Common myeloid progenitor, CD34-positive (primary cell): ENCODE results near the gene GNB1L. TPM values are rescaled to one million over a fixed set of nuclear protein-coding genes. Genes with fewer than 3 reads are reported as not detected.
A peak's percentile ranks its signal among the peaks of the same experiment; 100 is the strongest.

Source experiments
- CTCF ChIA-PET: fragments of 350-600 bp; sonication (Branson Sonifier 250); formaldehyde crosslinking; loops from one replicate; lab custom pipeline; 2021; ENCODE audit warnings: antibody characterized with exemption; lab: Charles Lee
- POLR2A ChIA-PET: fragments of 350-600 bp; sonication (Branson Sonifier 250); formaldehyde crosslinking; loops from one replicate; lab custom pipeline; 2021; ENCODE audit warnings: antibody characterized with exemption; lab: Charles Lee
- DNase-seq, 3 donors: peaks; one replicate each; pipeline versions ENCODE4 v3.0.0 to v3.0.0-alpha.2; 2013
- H3K27ac ChIP-seq, 2 experiments: 1 replicate in 1 of 2; 2 replicates in 1 of 2; pipeline ENCODE4 v1.7.0; 2013; ENCODE audit warnings: inconsistent platforms in 2 of 2, low read length in 2 of 2, mild to moderate bottlenecking in 2 of 2, low read depth in 1 of 2, moderate library complexity in 1 of 2; ENCODE audit not compliant: severe bottlenecking in 2 of 2, insufficient read depth in 1 of 2, poor library complexity in 1 of 2
- H3K27me3 ChIP-seq, 5 experiments: replicated peaks in 2 of 5; 1 replicate in 3 of 5; 2 replicates in 2 of 5; pipeline versions ENCODE4 v1.6.1 to v1.7.0; 2013; ENCODE audit warnings: low read length in 4 of 5, mild to moderate bottlenecking in 2 of 5, moderate library complexity in 2 of 5, inconsistent platforms in 1 of 5; ENCODE audit not compliant: insufficient read depth in 5 of 5, control insufficient read depth in 4 of 5
- H3K36me3 ChIP-seq, 4 experiments: 1 replicate in 2 of 4; 2 replicates in 2 of 4; pipeline versions ENCODE4 v1.6.1 to v1.7.0; 2013; ENCODE audit warnings: low read length in 3 of 4, control low read depth in 1 of 4, mild to moderate bottlenecking in 1 of 4; ENCODE audit not compliant: control insufficient read depth in 4 of 4, insufficient read depth in 4 of 4
- H3K4me1 ChIP-seq, 4 experiments: 1 replicate in 3 of 4; 2 replicates in 1 of 4; pipeline versions ENCODE4 v1.6.1 to v1.7.1; 2013; ENCODE audit warnings: low read length in 3 of 4, mild to moderate bottlenecking in 3 of 4, control low read depth in 1 of 4, inconsistent platforms in 1 of 4, moderate library complexity in 1 of 4; ENCODE audit not compliant: control insufficient read depth in 4 of 4, insufficient read depth in 4 of 4; ENCODE audit errors: control extremely low read depth in 1 of 4
- H3K4me3 ChIP-seq, 7 experiments: 1 replicate in 4 of 7; 2 replicates in 3 of 7; pipeline versions ENCODE4 v1.5.1 to v1.7.0; 2013; ENCODE audit warnings: mild to moderate bottlenecking in 7 of 7, low read length in 6 of 7, moderate library complexity in 6 of 7, inconsistent platforms in 2 of 7, low read depth in 2 of 7, control low read depth in 1 of 7; ENCODE audit not compliant: insufficient read depth in 4 of 7, control insufficient read depth in 1 of 7; ENCODE audit errors: extremely low read depth in 1 of 7
- H3K9me3 ChIP-seq, 5 experiments: 1 replicate in 4 of 5; 2 replicates in 1 of 5; pipeline versions ENCODE4 v1.6.1 to v1.7.1; 2013; ENCODE audit warnings: low read length in 4 of 5, mild to moderate bottlenecking in 2 of 5, inconsistent platforms in 1 of 5, low read depth in 1 of 5, moderate library complexity in 1 of 5; ENCODE audit not compliant: control insufficient read depth in 4 of 5, insufficient read depth in 2 of 5; ENCODE audit errors: control extremely low read depth in 1 of 5
- WGBS: methylation state at CpG from one replicate; pipeline ENCODE4 v1.1.5; 2013; ENCODE audit not compliant: insufficient coverage; 5-methylcytosine and 5-hydroxymethylcytosine counted together
- polyA plus RNA-seq: library from polyadenylated mRNA; unstranded; fragments of 120-200 nt; gene quantifications from one replicate; pipeline ENCODE4 v1.2.1, GENCODE V29; 2013

GNB1L gene, protein sequence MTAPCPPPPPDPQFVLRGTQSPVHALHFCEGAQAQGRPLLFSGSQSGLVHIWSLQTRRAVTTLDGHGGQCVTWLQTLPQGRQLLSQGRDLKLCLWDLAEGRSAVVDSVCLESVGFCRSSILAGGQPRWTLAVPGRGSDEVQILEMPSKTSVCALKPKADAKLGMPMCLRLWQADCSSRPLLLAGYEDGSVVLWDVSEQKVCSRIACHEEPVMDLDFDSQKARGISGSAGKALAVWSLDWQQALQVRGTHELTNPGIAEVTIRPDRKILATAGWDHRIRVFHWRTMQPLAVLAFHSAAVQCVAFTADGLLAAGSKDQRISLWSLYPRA
- 4.7 TPM for polyA plus RNA-seq

DNA sequence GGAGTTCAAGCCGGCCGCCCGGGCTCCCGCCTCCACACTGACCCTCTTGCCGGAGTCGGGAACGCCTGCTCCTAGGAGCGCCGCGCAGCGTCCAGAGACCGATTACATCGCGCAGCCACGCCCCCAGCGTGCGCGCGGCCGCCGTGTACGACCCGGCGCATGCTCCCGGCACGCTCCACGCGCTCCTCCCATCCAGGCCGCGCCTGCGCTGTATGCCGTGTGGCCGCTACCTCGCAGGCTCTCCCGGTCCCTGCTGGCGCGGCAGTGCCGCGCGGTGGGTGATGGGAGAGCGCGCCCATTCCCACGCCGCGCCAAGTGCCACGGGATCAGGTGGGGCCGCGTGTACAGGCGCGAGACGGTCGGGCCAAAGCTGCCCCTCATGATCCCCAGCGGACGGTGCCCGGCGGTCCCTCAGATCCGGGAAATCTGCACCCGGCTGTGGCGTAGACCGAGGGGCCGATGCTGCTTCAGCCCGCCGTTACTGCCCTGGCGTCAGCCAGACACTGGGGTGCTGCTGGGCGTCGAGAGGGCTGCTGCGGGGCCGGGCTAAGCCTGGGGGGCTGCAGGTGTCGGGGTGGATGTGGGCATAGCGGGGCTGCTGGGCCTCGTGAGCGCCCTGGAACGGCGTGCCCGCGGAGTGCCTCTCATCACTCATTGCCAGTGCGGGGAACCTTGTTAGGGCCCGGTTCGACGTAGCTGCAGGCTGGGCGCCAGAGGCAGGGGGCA lies at the start of gene GNB1L, which contains the start of gene RTL10:
TSS of gene GNB1L (minus strand) at position 97 of the 726 bp plus-strand sequence. CDS start 33,519 bp downstream, outside the sequence.
TSS of gene RTL10 (minus strand) at position 97 of the 726 bp plus-strand sequence. CDS start 2,613 bp downstream, outside the sequence.
- CTCF ChIA-PET: interaction anchor here (1.3 to 3.4 kb wide), 5 partner anchors 10 to 125 kb away, joined by 3 to 13 read pairs (median 9); no protein-coding TSS in a partner anchor
- peak; percentile 94 to 96 (median 95) for DNase-seq
- H3K4me1 ChIP-seq: peaks cover 0 to 36% (median 31%) of the 10 kb centered on the region in 4 experiments

DNA sequence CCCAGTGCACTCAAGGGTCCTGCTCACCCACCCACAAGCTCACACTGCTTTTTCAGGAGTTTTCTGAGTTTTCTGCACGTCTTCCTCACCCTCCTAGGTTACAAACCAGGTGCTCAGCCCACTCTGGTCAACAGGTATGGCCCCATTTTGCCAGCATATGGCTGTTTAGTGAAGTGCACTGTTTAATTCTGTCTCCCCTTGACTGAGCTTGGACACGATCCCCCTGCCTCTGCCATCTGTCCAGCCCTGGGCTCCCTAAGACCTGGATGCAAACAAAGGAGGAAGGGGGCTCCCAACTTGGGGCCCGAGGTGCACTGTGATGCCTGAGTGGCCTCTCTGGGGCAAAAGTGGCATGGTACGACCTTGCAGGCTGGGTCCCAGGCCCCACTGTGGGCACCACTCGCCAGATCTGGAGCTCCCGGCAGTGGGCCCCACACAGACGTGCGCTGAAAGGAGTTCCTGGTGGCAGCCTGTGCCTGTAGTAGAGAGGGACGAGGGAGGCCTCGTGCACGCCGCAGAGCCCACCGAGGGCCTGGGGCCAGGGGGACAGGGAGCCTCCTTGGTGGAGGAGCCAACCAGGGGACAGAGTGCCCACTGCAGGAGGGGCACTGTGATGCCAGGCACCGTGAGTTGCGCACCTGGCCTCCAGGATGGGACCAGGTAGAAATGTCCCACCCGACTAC lies 49.6 kb upstream of the GNB1L start:
- 91% methylated on average over 16 of the region's 16 CpGs for WGBS
- ChIA-PET CTCF (interaction anchor here (0.7 to 2.5 kb wide), 7 partner anchors 8 to 174 kb away, joined by 3 to 15 read pairs (median 4); no protein-coding TSS in a partner anchor), POLR2A (no interaction called here)
- DNase-seq: no peak
- peaks cover 0 to 21% (median 5%) of the 10 kb centered on the region in 4 experiments for H3K36me3 ChIP-seq
- no peaks in the 10 kb centered on the region for H3K9me3 ChIP-seq
- no peak overlapping the region for H3K27ac ChIP-seq
- H3K27me3 ChIP-seq: no peaks in the 10 kb centered on the region
- no peaks in the 10 kb centered on the region for H3K4me1 ChIP-seq
- H3K4me3 ChIP-seq: no peak overlapping the region

More for the DNA sequence above, at the start of gene GNB1L, which contains the start of gene RTL10:
- Histone ChIP-seq H3K27me3 (no peaks in the 10 kb centered on the region), H3K4me3 (peak within 1 kb of the TSS; percentile 86 to 97 (median 92)), H3K9me3 (no peaks in the 10 kb centered on the region), H3K27ac (peak within 1 kb of the TSS; percentile 72 to 92), H3K36me3 (peaks cover 2 to 30% (median 20%) of the 10 kb centered on the region in 4 experiments)
- POLR2A ChIA-PET: interaction anchor here (1.0 to 1.8 kb wide), 4 partner anchors 12 to 37 kb away, joined by 3 to 10 read pairs (median 5); no protein-coding TSS in a partner anchor
- WGBS: under 1% methylated on average over 57 of the region's 81 CpGs

DNA sequence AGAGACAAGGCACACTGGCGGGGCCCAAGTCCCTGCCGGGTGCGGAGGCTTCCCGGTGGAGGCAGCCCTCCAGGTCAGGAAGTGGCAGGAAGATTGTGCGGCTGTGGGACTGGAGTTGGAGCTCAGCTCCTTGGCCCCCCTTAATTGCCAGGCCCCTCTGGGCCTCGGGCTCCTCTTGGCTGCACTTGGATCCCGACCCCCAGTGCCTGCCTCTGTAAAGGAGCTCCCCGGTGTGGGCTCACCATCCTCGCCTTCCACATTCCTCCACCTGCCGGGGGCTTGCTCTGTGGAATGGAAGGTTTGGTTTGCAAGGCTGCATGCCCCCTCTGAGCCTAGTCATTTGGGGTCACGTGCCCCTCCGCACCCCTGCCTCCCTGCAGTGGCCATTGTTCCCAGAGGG lies 48.8 kb upstream of the GNB1L start:
- H3K9me3 ChIP-seq: no peaks in the 10 kb centered on the region
- no peak overlapping the region for H3K27ac ChIP-seq
- no peak for DNase-seq
- ChIA-PET POLR2A (interaction anchor here (0.9 kb wide), 1 partner anchor 173 kb away, joined by 3 read pairs; no protein-coding TSS in a partner anchor), CTCF (interaction anchor here (1.2 to 2.5 kb wide), 4 partner anchors 9 to 173 kb away, joined by 3 to 15 read pairs (median 7); no protein-coding TSS in a partner anchor)
- H3K4me3 ChIP-seq: no peak overlapping the region
- no peaks in the 10 kb centered on the region for H3K4me1 ChIP-seq
- no peaks in the 10 kb centered on the region for H3K27me3 ChIP-seq
- 95% methylated on average over 8 of the region's 12 CpGs for WGBS
- H3K36me3 ChIP-seq: peaks cover 0 to 21% (median 6%) of the 10 kb centered on the region in 4 experiments

DNA sequence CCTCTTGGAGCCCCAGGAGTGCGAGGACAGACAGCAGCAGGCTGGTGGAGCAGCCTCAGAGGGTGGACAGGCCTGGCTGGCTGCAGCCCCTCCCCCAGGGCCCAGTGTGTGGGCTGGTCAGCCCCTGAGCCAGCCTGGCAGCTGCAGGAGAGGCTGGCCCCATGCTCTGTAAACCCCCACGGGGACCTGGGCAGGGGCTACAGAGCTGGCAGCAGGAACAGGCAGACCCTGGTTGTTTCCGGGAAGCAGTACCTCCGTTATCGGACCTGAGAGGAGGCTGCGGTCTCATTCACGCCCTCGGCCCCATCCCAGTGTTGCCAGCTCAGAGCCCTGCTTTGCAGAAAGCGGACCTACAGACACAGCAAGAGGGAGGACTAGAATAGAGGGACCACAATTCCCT lies 48.4 kb upstream of the GNB1L start:
- ChIA-PET CTCF (interaction anchor here (1.2 to 2.5 kb wide), 4 partner anchors 10 to 173 kb away, joined by 3 to 15 read pairs (median 7); no protein-coding TSS in a partner anchor), POLR2A (interaction anchor here (0.9 kb wide), 1 partner anchor 173 kb away, joined by 3 read pairs; no protein-coding TSS in a partner anchor)
- Histone ChIP-seq H3K36me3 (peaks cover 0 to 19% (median 6%) of the 10 kb centered on the region in 4 experiments), H3K4me1 (no peaks in the 10 kb centered on the region), H3K9me3 (no peaks in the 10 kb centered on the region), H3K27ac (no peak overlapping the region), H3K27me3 (no peaks in the 10 kb centered on the region), H3K4me3 (no peak overlapping the region)
- WGBS: 94% methylated on average over 6 of the region's 9 CpGs
- no peak for DNase-seq

DNA sequence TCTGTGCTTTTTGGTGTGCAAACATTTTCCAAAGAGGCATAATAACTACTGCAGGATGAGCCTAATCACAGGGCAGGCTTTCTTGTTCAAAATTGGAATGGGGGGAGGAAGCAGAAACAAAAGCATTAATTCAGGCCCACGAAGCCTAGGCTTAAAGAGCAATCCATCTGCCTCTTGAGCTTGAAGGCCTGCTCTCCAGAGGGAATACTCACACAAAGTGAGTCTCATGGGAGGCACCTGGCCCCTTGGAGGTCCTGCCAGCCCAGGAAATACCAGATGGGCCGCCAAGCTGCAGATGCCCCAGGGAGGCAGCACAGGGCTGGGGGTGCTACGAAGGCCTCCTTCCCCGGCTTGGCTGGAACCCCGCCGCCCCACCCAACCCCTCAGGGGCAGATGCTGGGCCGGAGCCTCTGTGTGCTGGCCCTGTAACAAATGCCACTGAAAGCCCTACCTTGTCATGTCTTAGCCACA lies 47.6 kb upstream of the GNB1L start:
- DNase-seq: no peak
- Histone ChIP-seq H3K27ac (no peak overlapping the region), H3K4me3 (no peak overlapping the region), H3K4me1 (no peaks in the 10 kb centered on the region), H3K9me3 (no peaks in the 10 kb centered on the region), H3K27me3 (no peaks in the 10 kb centered on the region), H3K36me3 (peaks cover 0 to 23% (median 8%) of the 10 kb centered on the region in 4 experiments)
- POLR2A ChIA-PET: interaction anchor here (0.9 kb wide), 1 partner anchor 172 kb away, joined by 3 read pairs; no protein-coding TSS in a partner anchor
- CTCF ChIA-PET: interaction anchor here (1.2 to 2.5 kb wide), 5 partner anchors 11 to 172 kb away, joined by 3 to 15 read pairs (median 6); no protein-coding TSS in a partner anchor
- 98% methylated on average over 6 of the region's 7 CpGs for WGBS

DNA sequence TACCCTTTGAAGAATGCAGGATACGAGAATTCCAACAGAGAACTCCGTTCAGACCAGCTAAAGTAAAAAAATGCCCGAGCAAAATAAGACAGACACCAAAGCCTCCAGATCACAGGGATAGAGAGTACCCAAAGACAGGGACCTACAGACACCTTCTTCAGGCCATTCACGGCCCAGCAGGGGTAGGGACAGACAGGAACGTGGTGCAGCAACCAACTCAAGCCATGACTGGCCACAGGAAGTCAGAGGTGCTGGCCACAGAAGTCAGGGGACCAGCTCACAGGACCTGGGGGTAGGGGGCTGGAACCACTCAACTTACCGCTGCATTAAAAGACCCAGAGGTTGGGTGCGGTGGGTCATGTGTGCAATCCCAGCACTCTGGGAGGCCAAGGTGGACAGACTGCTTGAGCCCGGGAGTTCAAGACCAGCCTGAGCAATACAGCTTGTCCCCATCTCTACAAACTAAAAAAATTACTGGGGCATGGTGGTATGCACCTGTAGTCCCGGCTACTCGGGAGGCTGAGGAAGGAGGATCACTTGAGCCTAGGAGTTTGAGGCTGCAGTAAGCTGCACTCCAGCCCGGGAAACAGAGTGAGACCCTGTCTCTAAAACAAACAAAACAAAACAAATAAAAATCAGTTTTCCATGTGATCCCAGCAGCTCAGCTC lies 47.0 kb upstream of the GNB1L start:
- H3K4me3 ChIP-seq: no peak overlapping the region
- 94% methylated on average over 8 of the region's 11 CpGs for WGBS
- H3K27me3 ChIP-seq: no peaks in the 10 kb centered on the region
- no peaks in the 10 kb centered on the region for H3K9me3 ChIP-seq
- H3K27ac ChIP-seq: no peak overlapping the region
- H3K4me1 ChIP-seq: no peaks in the 10 kb centered on the region
- DNase-seq: no peak
- H3K36me3 ChIP-seq: peaks cover 0 to 23% (median 9%) of the 10 kb centered on the region in 4 experiments
- CTCF ChIA-PET: interaction anchor here (0.7 to 2.5 kb wide), 10 partner anchors 9 to 171 kb away, joined by 3 to 15 read pairs (median 4); no protein-coding TSS in a partner anchor
- POLR2A ChIA-PET: no interaction called here
